NK-92 treated with Interleukin-12 subunit alpha and Interleukin-12 subunit beta, amount 100 ng/mL, for 24 hours (cell line): ENCODE results near the gene RHOT2.

Experiments
- DNase-seq: peaks from one replicate; lab custom pipeline; 2025; lab: John Stamatoyannopoulos, UW

The RHOT2 gene

DNA sequence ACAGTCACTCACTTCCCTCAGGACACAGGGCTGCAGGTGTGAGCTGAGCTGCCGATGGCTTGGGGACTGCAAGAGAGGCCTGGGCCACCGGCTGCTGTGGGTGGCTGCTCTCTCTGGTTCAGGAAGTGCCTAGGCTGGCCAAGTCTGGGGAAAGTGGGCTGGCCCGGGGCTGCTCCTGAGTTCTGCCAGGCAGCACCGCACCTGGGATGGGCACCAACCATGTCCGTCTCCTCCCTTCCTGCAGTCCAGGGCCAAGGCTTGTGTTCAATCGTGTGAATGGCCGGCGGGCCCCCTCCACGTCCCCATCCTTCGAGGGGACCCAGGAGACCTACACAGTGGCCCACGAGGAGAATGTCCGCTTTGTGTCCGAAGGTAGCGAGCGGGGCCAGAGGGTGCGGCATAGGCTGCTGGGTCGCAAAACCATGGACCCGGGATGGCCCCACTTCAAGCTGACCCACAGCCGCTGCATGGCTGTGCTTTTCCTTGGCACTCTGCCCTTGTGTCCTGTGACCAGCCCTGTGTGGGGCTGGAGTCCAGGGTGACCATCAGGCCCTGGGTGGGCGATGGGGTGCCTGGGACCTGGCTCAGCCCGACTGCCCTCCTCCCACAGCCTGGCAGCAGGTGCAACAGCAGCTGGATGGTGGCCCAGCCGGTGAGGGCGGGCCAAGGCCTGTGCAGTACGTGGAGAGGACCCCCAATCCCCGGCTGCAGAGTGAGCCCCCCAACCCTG, 20.6 kb upstream of the RHOT2 start:
- DNase-seq, result no peak

DNA sequence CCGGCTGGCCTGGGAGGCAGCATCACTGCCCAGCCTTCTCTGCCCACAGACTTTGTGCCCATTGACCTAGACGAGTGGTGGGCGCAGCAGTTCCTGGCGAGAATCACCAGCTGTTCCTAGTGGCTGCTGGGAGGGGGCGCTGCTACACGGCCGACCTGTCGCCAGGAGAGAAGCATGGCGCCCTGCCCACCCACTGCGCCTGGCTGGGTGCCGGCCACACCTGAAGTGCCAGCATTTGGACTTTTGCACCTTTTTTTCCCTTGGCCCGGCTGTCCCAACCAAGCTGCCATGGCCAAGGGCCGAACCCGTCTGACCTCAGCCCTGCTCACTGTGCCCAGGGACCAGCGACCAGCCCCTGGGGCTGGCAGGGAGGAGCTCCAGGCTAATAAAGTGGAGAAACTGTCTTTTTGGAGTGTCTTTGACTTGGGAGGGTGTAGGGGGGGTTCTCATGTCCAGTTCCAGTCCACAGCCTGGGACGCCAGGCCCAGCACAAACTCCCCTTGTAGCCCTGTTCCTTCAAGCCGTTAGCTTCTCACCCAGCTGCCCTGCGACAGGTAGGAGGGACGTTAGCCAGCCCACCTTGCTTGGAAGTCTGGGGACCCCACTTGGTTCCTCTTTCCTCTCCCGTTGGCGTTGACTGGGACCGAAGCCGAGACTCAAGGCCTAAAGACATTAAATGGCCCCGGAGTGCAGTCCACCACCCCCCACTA, 19.7 kb upstream of the RHOT2 start:
- DNase-seq, result no peak

DNA sequence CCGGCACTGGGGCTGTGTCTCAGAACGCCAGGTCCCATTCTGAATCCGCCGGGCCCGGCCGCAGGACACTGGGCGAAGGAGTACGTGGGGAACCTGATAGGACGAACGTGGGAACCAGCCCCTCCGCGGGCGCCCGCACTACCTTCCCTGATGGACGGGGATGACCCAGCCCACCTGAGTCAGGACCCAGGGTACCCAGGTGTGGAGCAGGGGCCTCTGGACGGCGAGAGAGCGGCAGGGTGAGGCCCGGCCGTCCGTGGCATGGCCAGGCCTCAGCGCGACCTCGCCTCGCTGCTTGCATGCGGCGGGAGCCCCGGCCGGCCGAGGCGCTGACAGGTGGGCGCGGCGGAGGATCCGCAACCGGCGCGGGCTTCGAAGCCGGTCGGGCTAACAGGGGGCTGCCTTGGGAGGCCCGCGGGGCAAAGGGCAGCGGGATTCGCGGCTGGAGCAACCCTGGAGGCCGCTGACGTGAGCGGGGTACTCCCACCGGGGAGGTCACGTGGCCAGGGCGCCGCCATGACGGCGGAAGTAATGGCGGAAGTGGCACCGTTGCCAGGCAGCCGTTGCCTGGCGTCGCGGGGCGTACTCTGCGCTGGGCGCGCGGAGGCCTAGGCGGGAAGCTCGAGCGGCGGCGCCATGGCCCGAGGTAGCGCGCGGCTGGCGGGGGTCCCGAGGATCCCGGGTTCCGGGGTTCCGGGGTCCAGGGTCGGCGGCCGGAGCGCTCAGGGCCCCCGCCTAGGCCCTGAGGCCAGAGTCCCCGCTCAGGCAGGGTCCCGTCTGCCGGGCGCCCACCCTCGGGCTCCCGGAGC, 18.9 kb upstream of the RHOT2 start, which contains the start of gene WDR90:
Gene WDR90, plus strand, starts transcription at position 585 of the 809 bp plus-strand sequence. Its CDS starts 52 bp downstream, at position 637.
- peak; percentile 78 for DNase-seq

DNA sequence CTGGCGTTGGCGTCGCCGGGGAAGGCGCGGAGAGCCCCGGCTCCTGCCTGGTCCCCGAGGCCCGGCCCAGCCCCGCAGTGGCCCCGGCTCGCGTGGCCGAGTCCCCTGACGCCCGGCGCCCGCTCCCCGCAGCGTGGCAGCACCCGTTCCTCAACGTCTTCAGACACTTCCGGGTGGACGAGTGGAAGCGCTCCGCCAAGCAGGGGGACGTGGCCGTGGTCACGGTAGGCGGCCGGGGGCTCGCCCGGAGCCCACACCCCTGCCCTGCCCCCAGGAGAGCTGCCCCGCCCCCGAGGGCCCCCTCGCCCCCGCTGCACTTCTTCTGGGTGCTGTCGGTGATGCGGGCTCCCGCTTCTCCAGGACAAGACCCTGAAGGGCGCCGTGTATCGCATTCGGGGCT, 18.3 kb upstream of the RHOT2 start:
- no peak for DNase-seq

GRCh38 chr16:651844-652243, 16.1 kb upstream of the RHOT2 start:
- no peak for DNase-seq

DNA sequence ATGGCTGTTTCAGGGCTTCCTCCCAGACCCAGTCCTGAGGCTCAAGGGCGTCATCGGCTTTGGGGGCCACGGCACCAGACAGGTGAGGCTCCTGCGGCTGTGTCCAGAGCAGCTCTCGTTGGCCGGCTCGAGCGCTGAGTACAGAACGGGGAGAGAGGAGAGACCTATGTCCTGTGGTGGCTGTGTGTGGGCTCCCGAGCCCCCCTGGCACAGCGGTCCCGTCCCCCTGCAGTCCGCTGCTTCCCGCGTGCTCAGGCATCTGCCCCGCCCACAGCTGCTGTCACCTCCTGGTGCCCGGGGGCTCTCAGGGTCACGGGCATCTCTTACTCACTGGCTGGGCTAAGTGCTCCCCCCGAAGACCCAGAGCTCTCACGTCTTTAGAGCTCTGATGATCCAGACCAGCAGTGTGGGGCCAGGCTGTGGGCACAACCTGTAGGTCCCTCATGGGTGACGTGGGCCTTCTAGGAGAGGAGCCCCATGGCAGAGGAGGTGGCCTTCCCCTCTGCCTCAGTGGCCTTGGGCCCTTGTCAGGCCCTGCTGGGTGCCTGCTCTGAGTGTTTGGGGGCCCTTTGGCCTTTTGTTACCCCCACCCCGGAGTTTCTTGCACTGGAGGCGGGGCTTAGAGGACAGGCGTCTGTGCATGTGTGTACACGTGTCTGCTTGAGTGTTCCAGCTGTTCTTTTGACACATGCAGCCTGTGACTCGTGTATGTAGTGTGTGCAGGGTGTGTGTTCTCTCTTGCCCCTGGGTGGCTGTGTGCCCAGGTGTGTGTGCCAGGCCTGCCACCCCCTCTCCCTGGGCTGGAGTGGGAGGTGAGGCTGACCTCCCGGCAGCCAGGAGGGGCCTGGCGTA, 15.3 kb upstream of the RHOT2 start:
- DNase-seq, result no peak

DNA sequence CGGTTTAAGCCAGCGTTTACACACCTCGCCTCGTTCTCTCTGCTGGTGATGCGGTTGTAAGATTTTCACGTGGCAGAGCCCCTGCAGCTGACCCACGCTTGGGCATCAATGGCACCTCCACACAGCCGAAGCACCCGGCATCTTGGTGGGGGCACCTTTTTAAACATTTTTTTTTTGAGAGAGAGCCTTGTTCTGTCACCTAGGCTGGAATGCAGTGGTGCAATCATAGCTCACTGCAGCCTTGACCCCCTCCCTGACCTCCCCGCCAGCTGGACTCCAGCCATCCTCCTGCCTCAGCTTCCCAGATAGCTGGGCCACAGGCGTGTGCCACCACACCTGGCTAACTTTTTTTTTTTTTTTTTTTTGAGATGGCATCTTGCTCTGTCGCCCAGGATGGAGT, 13.9 kb upstream of the RHOT2 start:
- no peak for DNase-seq

DNA sequence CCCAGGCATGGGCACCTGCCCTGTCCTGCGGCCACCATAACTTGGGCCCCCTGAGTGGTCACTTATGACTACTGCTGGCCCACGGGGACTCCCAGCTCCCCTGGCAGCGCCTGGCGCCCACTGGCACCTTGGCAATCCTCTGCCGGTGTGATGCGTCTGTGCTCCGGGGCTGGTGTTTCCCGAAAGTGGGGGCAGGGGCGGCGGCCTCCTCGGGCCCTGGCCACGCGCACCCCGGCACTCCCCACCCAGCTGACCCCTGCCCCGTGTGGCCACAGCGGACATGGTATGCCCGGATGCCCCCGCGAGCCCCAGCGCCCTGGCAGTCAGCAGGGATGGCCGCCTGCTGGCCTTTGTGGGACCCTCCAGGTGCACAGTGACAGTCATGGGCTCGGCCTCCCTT, 10.4 kb upstream of the RHOT2 start:
- DNase-seq, result no peak

DNA sequence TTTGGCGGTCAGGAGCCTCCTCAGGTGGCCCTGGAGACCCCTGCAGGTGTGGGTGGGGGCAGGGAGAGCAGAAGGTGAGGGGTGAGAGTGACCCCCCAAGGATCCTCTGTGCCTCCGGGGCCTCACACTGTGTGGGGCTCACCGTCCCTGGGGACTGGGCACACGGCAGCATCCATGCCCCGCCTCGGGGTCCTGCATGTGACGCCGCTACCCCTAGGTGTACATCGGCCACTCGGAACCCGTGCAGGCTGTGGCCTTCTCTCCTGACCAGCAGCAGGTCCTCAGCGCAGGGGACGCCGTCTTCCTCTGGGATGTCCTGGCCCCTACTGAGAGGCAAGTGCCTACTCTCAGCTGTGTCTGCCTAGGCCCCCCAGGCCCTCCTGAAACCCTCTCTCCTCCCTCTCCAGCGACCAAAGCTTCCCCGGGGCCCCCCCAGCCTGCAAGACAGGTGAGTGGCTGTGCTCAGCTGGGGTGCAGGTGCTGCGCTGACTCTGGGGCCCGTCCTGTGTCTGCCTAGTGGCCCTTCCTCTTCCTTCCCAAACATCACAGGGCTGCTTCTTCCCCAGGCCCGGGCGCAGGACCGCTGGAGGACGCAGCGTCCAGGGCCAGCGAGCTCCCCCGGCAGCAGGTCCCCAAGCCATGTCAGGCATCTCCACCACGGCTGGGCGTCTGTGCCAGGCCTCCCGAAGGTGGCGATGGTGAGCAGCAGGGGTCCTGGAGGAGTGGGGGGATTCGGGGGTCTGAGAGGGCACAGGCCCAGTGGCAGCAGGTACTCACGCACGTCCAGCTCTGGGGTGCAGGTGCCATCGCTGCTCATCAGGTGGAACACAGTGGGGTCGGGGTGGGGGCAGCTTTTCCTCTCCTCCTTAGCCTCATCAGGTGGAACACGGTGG, 9.0 kb upstream of the RHOT2 start:
- no peak for DNase-seq

GRCh38 chr16:659618-660017, 8.3 kb upstream of the RHOT2 start:
- no peak for DNase-seq

DNA sequence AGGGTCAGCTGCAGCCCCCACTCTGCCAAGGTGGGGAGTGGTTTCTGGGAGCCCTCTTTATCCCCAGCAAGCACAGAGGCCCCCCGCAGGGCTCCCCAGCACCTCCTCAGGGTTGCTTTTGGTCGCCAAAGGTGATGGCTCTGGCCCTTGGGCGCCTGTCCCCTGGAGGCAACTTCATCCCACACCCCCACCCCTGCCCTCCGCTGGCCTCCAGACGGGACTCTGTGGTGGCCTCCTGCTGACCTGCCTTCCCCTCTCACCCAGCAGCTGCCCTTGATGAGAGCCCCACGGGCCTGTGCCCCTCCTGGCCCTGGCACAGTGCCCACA, 7.8 kb upstream of the RHOT2 start:
- no peak for DNase-seq

DNA sequence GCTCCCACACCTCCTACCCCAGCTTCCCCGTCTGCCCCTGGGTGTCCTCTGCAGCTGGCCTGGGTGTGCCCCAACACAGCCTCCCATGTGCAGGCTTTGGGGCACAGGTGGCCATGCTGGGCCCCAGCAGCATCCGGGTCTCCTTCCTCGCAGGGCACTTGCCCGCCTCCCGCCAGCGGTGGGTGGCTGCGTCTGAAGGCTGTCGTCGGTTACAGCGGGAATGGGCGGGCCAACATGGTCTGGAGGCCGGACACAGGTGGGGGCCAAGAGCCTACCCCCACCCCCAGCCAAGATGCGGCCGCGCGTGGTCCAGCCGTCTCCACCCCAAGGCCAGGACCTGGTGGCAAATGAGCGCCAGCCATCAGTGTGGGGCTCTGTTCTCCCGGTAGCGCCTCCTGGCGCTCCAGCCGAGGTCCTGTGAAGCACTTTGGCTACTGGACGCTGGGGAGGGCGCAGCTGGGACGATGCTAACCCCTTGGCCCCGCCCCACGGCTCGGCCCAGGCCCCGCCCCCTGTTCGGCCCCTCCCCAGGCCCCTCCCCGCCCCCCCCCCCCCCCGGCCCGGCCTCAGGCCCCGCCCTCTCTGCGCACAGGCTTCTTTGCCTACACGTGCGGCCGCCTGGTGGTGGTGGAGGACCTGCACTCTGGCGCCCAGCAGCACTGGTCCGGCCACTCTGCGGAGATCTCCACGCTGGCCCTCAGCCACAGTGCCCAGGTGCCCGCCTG, 7.3 kb upstream of the RHOT2 start:
- peak; percentile 29 for DNase-seq

DNA sequence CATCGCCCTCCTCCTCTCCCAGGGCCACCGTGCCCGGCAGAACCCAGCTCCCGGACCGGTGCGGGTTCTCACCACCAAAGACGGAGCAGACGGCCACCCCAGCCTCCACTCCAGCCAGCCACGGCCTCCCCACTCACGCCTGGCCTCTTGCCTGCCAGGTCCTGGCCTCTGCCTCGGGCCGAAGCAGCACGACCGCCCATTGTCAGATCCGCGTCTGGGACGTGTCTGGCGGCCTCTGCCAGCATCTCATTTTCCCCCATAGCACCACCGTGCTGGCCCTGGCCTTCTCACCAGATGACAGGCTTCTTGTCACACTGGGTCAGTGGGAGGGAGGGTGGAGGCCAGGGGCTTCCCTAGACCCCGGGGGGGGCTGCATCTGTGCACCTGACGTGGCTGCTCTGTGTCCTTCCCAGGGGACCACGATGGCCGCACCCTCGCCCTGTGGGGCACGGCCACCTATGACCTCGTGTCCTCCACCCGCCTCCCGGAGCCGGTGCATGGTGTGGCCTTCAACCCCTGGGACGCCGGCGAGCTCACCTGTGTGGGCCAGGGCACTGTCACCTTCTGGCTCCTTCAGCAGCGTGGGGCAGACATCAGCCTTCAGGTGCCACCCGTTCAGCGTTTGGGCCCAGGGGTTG, 6.6 kb upstream of the RHOT2 start:
- no peak for DNase-seq

DNA sequence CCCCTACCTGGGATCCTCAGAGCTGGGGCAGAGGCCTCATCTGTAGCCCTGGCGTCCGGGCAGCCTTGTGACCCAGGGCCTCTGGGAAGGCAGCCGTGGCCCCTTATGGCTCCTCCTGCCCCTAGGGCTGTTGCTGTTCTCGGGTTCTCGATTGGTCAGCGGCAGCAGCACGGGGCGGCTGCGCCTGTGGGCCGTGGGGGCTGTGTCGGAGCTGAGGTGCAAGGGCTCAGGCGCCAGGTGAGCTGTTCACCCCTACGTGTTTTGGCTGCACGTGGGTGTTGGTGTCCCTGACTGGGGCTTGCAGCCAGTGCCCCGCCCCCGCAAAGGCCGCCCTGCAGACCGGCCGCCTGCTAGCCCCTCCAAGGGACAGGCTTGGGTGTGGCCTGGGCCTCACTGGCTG, 5.8 kb upstream of the RHOT2 start:
- no peak for DNase-seq

- no peak for DNase-seq
These were observed 5.3 kb upstream of the RHOT2 start for GRCh38 chr16:662597-662996.

- no peak for DNase-seq
These were observed 1.4 kb upstream of the RHOT2 start for GRCh38 chr16:666572-666971.

- DNase-seq, result no peak
These were observed 686 bp upstream of the RHOT2 start for GRCh38 chr16:667113-667779.

GRCh38 chr16:668519-669171, 713 bp downstream of the RHOT2 start:
- no peak for DNase-seq

DNA sequence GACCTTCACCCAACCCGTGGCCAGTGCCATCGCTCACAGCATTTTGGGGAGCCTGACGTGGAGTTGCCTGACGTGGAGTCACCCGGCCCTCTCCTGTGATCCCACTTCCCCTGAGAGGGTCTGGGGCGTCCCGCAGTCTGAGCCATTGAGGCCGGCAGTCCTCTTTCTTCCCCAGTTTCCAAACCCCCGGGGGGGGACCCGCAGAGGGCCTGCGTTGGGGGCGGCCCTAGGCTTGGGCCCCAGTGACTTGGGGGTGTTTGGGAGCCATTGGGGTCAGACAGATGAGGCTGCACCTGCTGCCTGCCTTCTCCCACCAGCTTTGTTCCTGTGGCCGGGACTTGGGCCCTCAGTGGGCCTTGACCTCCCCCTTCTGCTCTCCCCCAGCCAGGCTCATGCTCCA, 1.7 kb downstream of the RHOT2 start:
- no peak for DNase-seq
